HepG2 (cell line): ENCODE measurements around the gene SRC. TPM values are rescaled to one million over a fixed set of nuclear protein-coding genes. Genes with fewer than 3 reads are reported as not detected.

ENCODE experiments used
- CSRNP2 ChIP-seq: sonication (generic); formaldehyde crosslinking; conservative IDR thresholded peaks from 2 replicates; pipeline ENCODE4 v1.8.0; 2022; ENCODE audit warnings: low read depth, missing genetic modification reagents
- MLXIP ChIP-seq: sonication (generic); formaldehyde crosslinking; IDR thresholded peaks from 2 replicates; pipeline ENCODE4 v1.9.0; 2021; ENCODE audit warnings: missing genetic modification reagents, borderline replicate concordance
- MTA3 ChIP-seq: sonication (generic); formaldehyde crosslinking; IDR thresholded peaks from 2 replicates; pipeline ENCODE4 v1.4.0; 2020; ENCODE audit warnings: missing genetic modification reagents
- NR2F2 ChIP-seq: IDR thresholded peaks from 2 replicates; pipeline ENCODE4 v1.6.1; 2012; ENCODE audit warnings: low read depth, inconsistent platforms, borderline replicate concordance
- NR2F6 ChIP-seq, 2 experiments: IDR thresholded peaks; 2 replicates each; pipeline ENCODE4 v1.6.1; 2016; ENCODE audit warnings: antibody characterized with exemption in 1 of 2, mild to moderate bottlenecking in 1 of 2
- WIZ ChIP-seq: sonication (generic); formaldehyde crosslinking; IDR thresholded peaks from 2 replicates; pipeline ENCODE4 v1.5.1; 2020; ENCODE audit warnings: mild to moderate bottlenecking, missing genetic modification reagents
- ZNF430 ChIP-seq: sonication (generic); formaldehyde crosslinking; IDR thresholded peaks from 2 replicates; pipeline ENCODE4 v1.9.0; 2021; ENCODE audit warnings: mild to moderate bottlenecking, missing genetic modification reagents
- ZNF44 ChIP-seq: sonication (generic); formaldehyde crosslinking; IDR thresholded peaks from 2 replicates; pipeline ENCODE4 v1.5.1; 2020; ENCODE audit warnings: mild to moderate bottlenecking, missing genetic modification reagents
- ZNF674 ChIP-seq: sonication (generic); formaldehyde crosslinking; IDR thresholded peaks from 2 replicates; pipeline ENCODE4 v1.5.0; 2020; ENCODE audit warnings: low read depth, mild to moderate bottlenecking, missing genetic modification reagents
- ZNF841 ChIP-seq: sonication (generic); formaldehyde crosslinking; IDR thresholded peaks from 2 replicates; pipeline ENCODE4 v1.8.1; 2023; ENCODE audit warnings: missing genetic modification reagents, borderline replicate concordance
- polyA plus RNA-seq, 8 experiments: library from polyadenylated mRNA; depleted of rRNA in 3 of 8; stranded (reverse) in 7 of 8; unstranded in 1 of 8; fragments of >200 nt; fragmentation: Illumina TruSeq in 4 of 8; extraction: Trizol in 4 of 8; gene quantifications; 2 replicates each; pipeline versions ENCODE4 v1.2.1 to v1.2.3, GENCODE V29; 2011 to 2016; ENCODE audit warnings: low read depth in 4 of 8, missing spikeins in 1 of 8, mixed read lengths in 1 of 8; ENCODE audit not compliant: insufficient read depth in 1 of 8
- total RNA-seq, 5 experiments: library from RNA; depleted of rRNA; stranded (reverse); fragments of >200 nt; fragmentation: Illumina TruSeq; extraction: Trizol; gene quantifications; 2 replicates each; pipeline ENCODE4 v1.2.3, GENCODE V29; 2016; ENCODE audit warnings: low read depth in 1 of 5
- TF ChIP-seq, protein P1 (sequence below): sonication (generic); formaldehyde crosslinking; conservative IDR thresholded peaks from 2 replicates; pipeline ENCODE4 v1.4.0; 2020; ENCODE audit warnings: mild to moderate bottlenecking, missing genetic modification reagents, moderate library complexity
- TF ChIP-seq, protein P2 (sequence below): sonication (generic); formaldehyde crosslinking; IDR thresholded peaks from 2 replicates; pipeline ENCODE4 v1.4.0; 2020; ENCODE audit warnings: missing genetic modification reagents, borderline replicate concordance
- TF ChIP-seq, protein P3 (sequence below): sonication (generic); formaldehyde crosslinking; IDR thresholded peaks from 2 replicates; pipeline ENCODE4 v1.5.1; 2020; ENCODE audit warnings: missing genetic modification reagents, mild to moderate bottlenecking, borderline replicate concordance

The SRC gene
- total and polyA plus RNA-seq, 2 of the 13 experiments (the other 11 are each of a cell fraction or from before 2014, with no cell fraction given) = 54.7 to 192 TPM

- TF ChIP-seq MLXIP = no peak
- TF ChIP-seq ZNF841 (CRISPR knock-in tag) = no peak
- TF ChIP-seq, protein P1, sequence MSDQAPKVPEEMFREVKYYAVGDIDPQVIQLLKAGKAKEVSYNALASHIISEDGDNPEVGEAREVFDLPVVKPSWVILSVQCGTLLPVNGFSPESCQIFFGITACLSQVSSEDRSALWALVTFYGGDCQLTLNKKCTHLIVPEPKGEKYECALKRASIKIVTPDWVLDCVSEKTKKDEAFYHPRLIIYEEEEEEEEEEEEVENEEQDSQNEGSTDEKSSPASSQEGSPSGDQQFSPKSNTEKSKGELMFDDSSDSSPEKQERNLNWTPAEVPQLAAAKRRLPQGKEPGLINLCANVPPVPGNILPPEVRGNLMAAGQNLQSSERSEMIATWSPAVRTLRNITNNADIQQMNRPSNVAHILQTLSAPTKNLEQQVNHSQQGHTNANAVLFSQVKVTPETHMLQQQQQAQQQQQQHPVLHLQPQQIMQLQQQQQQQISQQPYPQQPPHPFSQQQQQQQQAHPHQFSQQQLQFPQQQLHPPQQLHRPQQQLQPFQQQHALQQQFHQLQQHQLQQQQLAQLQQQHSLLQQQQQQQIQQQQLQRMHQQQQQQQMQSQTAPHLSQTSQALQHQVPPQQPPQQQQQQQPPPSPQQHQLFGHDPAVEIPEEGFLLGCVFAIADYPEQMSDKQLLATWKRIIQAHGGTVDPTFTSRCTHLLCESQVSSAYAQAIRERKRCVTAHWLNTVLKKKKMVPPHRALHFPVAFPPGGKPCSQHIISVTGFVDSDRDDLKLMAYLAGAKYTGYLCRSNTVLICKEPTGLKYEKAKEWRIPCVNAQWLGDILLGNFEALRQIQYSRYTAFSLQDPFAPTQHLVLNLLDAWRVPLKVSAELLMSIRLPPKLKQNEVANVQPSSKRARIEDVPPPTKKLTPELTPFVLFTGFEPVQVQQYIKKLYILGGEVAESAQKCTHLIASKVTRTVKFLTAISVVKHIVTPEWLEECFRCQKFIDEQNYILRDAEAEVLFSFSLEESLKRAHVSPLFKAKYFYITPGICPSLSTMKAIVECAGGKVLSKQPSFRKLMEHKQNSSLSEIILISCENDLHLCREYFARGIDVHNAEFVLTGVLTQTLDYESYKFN (CRISPR knock-in tag) = no peak
- TF ChIP-seq, protein P2, sequence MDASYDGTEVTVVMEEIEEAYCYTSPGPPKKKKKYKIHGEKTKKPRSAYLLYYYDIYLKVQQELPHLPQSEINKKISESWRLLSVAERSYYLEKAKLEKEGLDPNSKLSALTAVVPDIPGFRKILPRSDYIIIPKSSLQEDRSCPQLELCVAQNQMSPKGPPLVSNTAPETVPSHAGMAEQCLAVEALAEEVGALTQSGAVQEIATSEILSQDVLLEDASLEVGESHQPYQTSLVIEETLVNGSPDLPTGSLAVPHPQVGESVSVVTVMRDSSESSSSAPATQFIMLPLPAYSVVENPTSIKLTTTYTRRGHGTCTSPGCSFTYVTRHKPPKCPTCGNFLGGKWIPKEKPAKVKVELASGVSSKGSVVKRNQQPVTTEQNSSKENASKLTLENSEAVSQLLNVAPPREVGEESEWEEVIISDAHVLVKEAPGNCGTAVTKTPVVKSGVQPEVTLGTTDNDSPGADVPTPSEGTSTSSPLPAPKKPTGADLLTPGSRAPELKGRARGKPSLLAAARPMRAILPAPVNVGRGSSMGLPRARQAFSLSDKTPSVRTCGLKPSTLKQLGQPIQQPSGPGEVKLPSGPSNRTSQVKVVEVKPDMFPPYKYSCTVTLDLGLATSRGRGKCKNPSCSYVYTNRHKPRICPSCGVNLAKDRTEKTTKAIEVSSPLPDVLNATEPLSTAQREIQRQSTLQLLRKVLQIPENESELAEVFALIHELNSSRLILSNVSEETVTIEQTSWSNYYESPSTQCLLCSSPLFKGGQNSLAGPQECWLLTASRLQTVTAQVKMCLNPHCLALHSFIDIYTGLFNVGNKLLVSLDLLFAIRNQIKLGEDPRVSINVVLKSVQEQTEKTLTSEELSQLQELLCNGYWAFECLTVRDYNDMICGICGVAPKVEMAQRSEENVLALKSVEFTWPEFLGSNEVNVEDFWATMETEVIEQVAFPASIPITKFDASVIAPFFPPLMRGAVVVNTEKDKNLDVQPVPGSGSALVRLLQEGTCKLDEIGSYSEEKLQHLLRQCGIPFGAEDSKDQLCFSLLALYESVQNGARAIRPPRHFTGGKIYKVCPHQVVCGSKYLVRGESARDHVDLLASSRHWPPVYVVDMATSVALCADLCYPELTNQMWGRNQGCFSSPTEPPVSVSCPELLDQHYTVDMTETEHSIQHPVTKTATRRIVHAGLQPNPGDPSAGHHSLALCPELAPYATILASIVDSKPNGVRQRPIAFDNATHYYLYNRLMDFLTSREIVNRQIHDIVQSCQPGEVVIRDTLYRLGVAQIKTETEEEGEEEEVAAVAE = no peak; the same call in 1 of the 2 replicates
- TF ChIP-seq MTA3 (CRISPR knock-in tag) = no peak
- 0 out of 2 replicates have a peak, but pooled peaks have one; percentile 31 for TF ChIP-seq WIZ
- no peak for TF ChIP-seq NR2F2
- TF ChIP-seq, protein P3, sequence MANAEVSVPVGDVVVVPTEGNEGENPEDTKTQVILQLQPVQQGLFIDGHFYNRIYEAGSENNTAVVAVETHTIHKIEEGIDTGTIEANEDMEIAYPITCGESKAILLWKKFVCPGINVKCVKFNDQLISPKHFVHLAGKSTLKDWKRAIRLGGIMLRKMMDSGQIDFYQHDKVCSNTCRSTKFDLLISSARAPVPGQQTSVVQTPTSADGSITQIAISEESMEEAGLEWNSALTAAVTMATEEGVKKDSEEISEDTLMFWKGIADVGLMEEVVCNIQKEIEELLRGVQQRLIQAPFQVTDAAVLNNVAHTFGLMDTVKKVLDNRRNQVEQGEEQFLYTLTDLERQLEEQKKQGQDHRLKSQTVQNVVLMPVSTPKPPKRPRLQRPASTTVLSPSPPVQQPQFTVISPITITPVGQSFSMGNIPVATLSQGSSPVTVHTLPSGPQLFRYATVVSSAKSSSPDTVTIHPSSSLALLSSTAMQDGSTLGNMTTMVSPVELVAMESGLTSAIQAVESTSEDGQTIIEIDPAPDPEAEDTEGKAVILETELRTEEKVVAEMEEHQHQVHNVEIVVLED (CRISPR knock-in tag) = no peak
- TF ChIP-seq NR2F6 (IDR thresholded peaks at IDR 0.05) = no peak
- TF ChIP-seq NR2F6 (CRISPR knock-in tag; IDR thresholded peaks at IDR 0.05) = peak; percentile 38; the same call in 1 of the 2 replicates
- no peak for TF ChIP-seq ZNF44 (CRISPR knock-in tag)
- no peak for TF ChIP-seq ZNF674 (CRISPR knock-in tag)
- TF ChIP-seq CSRNP2 = no peak
- no peak for TF ChIP-seq ZNF430 (CRISPR knock-in tag)
Measured at GRCh38 chr20:37343212-37343993, 2.5 kb upstream of the SRC start (continued).
